Activated gamma-delta T cell (primary cell): Measurements from ENCODE around the gene PPM1H.
"Not testable (repeated sequence)": the region's sequence is repeated elsewhere in the genome, so short reads cannot be mapped to it uniquely, and the experiment has no call there.

Experiments
- DNase-seq: peaks from one replicate; lab custom pipeline; 2025; lab: John Stamatoyannopoulos, UW
- total RNA-seq, 2 donors: gene quantifications; one replicate each; lab custom pipeline; 2026; lab: John Stamatoyannopoulos, UW

Gene PPM1H, protein sequence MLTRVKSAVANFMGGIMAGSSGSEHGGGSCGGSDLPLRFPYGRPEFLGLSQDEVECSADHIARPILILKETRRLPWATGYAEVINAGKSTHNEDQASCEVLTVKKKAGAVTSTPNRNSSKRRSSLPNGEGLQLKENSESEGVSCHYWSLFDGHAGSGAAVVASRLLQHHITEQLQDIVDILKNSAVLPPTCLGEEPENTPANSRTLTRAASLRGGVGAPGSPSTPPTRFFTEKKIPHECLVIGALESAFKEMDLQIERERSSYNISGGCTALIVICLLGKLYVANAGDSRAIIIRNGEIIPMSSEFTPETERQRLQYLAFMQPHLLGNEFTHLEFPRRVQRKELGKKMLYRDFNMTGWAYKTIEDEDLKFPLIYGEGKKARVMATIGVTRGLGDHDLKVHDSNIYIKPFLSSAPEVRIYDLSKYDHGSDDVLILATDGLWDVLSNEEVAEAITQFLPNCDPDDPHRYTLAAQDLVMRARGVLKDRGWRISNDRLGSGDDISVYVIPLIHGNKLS
- 1.4 to 5.5 reads per million in 2 donors for total RNA-seq

DNA sequence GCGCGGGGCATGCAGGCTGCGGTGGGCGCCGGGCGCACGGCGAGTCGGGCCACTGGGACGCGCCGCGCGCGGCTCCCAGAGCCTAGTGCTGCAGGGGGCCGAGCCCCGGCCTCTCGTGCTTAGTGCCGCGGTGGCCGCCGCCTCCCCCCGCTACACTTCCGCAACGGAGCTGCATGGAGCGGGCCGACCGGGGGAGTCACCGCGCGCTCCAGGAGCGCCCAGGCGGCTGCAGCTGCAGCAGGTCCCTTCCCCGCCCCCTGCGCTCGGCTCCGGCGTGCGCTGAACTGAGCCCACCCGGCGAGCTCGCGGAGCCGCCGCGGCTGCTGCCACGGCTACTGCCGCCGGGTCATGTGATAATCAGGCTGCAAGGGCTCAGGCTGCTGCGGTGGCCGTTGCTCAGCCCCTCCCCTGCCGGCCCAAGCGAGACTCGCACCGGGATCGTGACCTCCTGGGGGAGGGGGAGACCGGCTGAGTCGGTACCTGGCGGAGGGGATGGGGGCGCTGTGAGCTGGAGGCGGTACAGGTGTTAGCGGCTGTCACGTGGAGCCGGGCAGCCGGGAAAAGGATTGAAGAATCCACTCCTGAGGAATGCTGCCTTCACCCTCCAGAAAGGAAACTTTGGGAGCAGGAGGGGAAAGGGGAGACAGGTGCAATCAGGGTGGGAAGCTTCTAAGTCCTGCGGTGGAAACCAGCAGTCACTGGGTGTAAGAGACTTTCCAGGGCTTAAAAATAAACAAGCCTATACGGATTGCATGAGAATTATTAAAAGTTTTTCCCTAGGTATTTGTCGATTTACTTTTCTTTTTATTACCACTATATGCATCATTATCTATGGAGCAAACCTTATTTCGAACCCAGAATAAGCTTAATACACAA is at the start of gene PPM1H:
PPM1H (minus strand) TSS at position 352 of the 876 bp plus-strand sequence. CDS start 414 bp downstream, outside the sequence.
- DNase-seq, result no peak

DNA sequence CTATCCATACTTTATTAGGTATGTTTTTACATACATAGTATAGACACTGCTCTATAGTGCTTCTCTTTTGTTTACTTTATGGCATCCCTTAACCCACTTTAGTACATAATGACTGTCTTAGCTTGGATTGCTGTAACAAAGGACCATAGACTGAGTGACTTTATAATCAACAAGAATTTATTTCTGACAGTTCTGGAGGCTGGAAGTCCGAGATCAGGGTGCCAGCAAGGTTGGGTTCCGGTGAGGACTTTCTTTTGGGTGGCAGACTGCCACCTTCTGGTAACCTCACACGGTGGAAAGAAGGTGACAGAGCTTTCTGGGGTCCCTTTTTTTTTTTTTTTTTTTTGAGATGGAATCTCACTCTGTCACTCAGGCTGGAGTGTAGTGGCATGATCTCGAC is 48.6 kb upstream of the PPM1H start:
- DNase-seq, result no peak

DNA sequence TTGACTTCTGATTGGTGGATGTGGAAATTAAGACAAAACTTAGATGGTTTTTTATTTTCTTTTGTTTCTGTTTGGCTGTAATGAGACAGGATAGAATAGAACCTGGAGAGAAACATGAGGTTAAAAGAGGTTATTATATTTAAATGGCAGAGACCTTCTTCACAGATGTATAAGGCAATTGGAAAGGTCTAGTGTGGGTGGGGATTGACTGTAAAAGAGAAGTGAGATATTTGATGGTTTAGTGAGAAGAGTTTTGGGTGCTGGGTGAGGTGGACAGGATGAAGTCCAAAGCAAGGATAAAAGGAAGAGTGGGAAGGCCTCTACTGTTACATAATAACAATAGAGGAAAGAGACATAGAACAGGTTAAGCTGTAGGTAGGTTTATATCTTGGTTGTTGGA is 43.8 kb upstream of the PPM1H start:
- no peak for DNase-seq

DNA sequence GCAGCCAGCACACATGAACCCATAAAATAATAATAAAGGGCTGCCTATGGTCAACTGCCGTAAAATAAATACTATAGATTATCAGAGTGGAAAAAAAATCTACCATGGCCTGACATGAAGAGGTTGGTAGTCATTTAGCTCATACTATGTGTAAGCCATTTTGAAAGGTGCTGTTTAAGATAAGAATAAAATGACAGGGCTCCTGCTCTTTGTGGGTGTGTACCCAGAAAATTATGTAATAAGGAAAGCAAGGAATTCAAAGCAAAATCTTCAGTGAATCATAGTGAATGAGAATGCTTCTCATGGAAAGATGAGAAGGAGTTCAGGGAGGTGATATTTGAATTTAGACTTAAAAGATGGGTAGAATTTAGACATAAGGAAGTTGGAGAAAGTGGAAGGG is 42.9 kb upstream of the PPM1H start:
- no peak for DNase-seq

DNA sequence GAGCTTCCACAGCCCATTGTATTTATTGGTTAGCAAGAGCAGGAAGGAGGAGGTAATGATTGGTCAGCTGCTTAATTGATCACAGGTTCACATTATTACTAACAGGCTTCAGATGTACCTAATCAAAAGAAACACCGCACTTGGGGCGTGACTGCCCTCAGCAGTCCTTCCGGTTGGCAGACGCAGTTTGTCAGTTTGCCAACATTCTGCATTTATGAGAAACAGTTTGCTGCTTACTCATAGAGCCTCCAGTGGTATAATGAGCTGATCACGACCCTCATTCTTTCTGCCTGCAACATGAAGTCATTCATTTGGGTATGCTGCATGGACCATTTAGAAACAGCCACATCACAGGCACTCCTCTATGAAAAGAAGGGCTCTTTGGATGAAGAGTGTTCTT is 42.5 kb upstream of the PPM1H start:
- DNase-seq, result no peak

DNA sequence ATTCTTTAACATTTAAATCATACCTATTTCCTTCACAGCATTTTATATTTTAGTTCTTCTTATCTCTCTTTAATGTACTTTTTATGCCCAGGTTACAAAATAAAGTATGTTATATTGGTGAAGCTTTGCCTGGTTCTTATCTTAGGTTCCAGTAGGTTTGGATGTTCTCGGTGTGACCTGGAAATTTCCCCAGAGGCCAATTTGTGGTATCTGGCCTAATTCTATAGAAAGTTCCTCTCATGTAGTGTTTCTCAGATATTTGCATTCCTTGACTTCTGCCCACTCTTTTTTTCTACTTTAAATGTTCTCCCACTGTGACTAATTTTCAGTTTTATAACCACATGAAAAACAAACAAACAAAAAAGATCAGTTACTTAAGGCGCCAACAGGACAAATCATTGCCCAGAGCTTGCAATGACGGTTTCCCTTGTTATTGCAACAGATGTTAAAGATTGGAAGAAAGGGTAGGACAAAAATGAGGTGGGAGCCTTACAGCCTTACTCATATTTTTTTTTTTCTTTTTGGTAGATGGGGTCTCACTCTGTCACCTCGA is 41.2 kb upstream of the PPM1H start:
- no peak for DNase-seq

DNA sequence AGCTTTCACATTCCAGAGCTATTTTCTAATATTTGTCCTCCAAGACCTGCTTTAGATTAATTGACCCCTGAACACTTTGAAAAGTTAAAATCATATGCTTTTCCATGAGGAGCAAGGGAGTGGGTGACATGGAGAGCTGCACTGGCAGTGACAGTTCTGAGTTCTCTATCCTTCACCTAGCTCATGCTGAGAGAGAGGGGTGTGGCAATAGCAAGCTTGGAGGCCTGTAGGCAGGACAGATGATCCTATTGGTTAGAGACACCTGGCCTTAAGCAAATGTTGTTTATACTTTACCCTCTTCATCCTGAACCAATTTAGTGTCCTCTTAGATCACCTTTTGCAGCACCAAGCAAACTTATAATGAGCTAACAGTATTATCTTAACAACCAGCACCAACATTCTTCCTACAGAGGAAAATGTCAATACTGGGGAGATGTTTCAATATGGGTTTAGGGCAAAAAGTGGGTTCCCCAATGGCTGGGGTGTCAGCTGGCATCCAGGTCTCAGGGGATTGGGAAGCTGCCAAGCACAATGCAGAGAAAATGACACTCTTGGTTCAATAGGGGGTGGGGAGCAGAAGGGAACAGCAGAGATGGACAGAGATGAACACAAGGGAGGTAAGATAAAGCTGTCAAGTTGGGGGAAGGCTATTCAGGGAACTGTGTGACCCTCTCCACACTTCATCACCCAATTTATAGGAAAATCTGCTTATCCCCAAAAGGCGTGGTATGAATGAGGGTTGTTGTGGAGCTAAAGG is 37.0 kb upstream of the PPM1H start:
- DNase-seq, result no peak

DNA sequence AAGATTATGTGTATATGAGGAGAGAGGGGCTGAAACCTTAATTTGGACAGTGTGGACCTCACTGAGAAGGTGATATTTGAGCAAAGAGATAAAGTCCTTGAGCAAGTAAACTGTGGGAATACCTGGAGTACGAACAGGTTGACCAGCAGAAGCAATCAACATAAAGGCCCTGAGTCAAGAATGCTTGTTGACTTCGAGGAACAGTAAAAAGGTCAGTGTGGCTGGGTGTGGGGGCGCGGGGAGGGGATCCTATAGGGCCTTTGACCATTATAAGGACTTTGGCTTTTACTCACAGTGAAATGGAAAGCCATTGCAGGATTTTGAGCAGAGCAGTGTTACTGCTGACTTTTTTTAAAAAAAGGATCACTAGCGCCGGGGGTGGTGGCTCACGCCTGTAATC is 34.7 kb upstream of the PPM1H start:
- DNase-seq, result no peak

DNA sequence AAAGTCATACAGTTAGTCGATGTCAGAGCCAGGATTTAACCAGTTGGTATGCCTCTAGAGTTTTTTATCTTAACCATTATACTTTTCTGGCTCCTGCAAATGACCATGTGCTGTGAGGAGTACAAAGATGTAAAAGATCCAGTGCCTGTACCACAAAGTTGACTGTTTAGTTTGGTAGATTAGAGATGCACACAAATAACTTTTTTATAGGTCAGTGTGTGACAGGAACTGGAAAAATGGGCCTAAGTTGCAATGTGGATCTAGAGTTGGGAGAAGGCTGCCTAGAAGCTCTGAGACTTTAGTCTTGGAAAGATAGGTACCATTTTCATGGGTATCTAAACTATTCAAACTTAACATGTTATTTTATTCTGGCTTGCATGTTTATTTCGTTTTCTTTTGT is 32.8 kb upstream of the PPM1H start:
- DNase-seq, result no peak

DNA sequence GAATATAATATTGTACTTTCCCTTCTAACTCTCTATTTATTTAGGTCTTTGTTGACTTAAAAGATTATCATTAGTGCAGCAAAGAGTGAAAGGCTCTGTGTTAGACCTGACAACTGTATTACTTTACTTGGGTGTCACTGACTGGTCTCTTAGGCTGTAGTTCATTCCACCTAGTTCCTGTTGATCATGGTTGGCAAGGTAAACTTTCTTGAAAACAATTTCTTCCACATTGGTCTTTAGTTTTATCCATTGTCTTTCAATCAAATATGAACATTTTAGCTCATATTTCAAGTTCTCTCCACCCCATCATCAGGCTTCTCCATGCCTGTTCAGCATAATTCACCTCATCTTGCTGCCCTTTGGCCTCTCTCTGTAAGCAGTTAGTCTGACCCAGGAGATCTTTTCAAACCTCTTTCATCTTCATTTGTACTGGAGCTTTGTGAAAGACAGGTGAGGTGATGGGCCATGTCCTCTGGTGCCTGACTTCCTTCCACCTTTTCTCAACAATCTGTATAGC is 32.1 kb upstream of the PPM1H start:
- DNase-seq, result no peak

DNA sequence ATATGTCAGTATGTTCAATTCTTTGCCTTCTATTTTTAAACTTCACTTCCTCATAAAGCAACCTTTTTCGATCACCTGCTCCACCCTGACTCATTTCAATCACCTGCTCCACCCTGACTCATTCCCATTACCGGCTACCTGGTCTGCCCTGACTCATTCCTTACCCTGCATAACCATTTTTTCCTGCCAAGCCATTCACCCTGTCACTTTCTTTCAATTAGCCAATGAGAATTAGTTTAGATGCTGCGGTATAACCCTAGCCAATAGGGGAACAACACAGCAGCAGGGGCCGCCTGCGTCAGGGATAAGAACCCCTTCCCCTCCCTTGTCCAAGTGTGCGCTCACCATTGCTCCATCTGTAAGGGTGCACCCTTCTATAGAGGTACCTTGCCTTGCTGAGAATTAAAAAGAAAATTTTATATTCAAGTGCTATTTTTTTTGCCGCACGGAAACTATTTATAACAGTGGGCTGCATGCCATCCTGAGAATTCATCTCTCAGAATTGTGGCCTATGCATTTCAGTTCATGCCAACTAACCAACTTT is 31.6 kb upstream of the PPM1H start:
- not testable (repeated sequence) for DNase-seq

DNA sequence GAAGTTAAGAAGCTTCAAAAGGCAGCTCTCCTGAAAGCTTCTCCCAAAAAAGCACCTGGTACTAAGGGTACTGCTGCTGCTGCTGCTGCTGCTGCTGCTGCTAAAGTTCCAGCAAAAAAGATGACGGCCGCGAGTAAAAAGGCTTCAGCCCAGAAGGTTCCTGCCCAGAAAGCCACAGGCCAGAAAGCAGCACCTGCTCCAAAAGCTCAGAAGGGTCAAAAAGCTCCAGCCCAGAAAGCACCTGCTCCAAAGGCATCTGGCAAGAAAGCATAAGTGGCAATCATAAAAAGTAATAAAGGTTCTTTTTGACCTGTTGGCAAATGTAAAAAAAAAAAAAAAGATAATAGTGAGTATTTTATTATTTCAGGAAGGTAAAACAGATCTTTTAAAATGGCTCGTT is 30.8 kb upstream of the PPM1H start:
- not testable (repeated sequence) for DNase-seq

DNA sequence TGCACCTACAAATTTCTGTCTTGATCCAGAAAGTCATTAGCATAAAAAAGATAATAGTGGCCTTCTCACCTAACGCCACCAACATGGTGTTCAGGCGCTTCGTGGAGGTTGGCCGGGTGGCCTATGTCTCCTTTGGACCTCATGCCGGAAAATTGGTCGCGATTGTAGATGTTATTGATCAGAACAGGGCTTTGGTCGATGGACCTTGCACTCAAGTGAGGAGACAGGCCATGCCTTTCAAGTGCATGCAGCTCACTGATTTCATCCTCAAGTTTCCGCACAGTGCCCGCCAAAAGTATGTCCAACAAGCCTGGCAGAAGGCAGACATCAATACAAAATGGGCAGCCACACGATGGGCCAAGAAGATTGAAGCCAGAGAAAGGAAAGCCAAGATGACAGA is 30.3 kb upstream of the PPM1H start:
- not testable (repeated sequence) for DNase-seq

DNA sequence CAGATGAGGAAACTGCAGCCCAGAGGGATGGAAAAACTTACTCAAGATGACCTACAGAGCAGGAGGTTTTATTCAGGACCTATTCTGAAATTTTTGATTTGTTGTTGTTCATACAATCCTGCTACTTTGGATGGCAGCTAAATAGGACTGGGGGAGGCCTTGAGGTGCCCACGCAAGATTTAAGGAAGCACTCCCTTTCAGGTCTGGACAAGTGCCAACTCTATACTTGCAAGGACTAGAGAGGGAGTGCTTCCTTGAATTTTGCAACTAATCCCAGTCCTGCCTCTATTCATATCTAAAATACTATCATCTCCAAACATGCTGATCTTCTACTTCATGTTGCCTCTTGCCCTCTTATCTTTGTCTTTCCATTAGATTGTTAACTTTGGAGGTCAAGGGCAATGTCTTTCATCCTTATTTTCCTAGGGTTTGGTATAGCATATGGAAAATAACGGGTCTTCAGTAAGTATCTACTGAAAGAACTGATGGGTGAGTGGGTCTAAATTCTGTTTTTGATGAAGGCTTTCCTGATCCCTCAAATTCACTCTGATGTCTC is 28.6 kb upstream of the PPM1H start:
- DNase-seq, result no peak

DNA sequence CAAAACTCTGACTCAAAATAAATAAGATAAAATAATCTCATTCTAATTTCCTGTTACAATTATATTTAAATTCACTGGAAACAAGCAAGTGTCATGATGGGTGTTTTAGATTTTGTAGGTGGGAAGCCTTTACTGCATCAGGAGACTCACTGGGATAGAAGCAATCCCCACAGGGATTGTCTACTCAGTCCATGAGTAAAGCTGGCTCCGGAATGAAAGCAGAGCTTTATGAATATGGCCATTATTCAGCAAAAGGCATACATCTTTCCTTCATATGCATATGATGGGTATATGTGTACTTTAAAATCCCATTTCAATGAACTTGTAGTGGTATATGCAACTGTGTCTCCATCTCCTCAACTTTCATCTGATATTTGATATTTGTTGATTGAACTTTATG is 25.4 kb upstream of the PPM1H start:
- DNase-seq, result no peak

DNA sequence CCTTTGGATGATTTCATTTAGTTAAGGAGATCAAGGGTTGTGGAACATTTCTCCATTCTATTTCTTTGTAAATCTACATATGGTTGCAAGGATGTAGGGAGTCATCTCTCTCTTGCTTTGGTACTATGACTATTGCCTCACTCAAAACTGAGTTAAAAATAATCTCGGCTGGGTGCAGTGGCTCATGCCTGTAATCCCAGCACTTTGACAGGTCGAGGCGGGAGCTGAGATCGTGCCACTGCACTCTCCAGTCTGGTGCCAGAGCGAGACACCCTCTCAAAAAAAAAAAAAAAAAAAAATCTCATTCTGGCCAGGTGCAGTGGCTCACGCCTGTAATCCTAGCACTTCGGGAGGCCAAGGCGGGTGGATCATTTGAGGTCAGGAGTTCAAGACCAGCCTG is 24.8 kb upstream of the PPM1H start:
- no peak for DNase-seq

DNA sequence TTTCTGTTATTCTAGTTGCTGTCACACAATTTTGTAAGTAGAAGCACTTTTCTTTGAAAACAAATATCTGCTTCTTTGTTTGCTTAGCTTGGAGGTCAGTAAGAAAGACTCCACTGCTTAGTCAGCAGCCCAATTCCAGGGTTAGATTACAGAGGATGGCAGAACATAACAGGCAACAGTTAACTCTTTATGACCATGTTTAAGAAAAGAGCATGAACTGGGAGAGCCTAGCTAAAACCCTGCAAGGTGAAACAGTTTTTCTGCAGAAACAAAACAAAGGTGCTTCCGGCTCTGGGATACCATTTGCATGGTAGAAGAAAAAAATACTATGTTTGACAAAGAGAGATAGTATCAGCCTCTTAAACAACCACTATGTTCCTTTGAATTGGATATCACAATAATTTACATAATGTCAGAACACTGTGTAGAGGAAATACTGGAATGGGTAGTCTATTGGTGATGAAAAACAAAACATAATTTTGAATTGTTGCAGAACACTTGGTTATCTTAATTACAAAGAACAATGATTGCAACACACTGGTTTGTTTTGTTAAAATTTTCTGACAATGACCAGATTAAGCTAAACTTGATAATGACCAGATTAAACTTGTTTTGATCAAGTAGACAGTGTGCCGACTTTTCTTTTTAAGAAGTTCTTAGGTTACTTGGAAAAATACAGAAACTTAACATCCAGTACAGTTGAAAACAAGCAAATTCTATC is 22.4 kb upstream of the PPM1H start:
- DNase-seq, result no peak

DNA sequence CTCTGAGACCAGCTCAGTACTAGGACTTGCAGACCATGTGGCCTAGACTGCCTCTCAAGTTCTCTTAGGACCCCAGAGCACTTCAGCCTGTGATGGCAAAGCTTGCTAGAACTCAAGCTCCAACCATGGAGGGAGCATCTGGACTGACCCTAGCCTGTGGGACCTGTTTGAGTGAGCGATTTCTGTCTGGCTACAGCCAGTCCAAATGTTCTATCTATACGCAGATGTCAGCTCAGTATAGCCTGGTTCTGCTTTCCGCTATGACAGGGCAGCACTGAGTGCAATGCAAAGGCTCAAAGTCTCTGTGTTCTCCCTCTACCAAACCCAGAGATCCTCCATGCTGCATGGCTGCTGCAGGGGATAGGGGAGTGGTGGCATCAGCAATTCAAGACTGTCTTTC is 20.7 kb upstream of the PPM1H start:
- no peak for DNase-seq

DNA sequence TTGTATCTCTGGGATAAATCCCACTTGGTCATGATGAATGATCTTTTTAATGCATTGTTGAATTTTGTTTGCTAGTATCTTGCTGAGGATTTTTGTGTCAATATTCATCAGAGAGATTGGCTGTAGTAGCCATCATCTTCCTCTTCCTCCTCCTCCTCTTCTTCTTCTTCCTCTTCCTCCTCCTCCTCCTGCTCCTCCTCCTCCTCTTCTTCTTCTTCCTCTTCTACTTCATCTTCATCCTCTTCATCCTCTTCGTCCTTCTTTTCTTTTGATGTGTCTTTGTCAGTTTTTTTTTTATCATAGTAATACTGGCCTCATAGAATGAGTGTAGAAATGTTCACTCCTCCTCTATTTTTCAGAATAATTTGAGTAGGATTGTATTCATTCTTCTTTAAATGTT is 15.4 kb upstream of the PPM1H start:
- no peak for DNase-seq

DNA sequence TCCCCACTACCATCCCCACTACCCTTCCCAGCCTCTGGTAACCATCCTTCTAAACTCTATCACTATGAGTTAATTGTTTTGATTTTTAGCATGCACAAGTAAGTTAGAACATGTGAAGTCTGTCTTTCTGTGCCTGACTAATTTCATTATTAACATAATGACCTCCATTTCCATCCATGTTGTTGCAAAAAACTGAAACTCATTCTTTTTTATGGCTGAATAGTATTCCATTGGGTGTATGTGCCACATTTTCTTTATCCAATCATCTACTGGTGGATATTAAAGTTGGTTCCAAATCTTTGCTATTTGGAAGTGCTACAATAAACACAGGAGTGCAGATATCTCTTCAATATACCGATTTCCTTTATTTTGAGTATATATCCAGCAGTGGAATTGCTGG is 13.2 kb upstream of the PPM1H start:
- no peak for DNase-seq
